Suppressor macrophage treated with lipopolysaccharide for 4 hours (primary cell): ENCODE data around the gene PSMB1.
"Not testable (repeated sequence)": the region's sequence is repeated elsewhere in the genome, so short reads cannot be mapped to it uniquely, and the experiment has no call there.

Experiments used
- DNase-seq: peaks from one replicate; pipeline ENCODE4 v3.0.0-alpha.2; 2020

Gene PSMB1

DNA sequence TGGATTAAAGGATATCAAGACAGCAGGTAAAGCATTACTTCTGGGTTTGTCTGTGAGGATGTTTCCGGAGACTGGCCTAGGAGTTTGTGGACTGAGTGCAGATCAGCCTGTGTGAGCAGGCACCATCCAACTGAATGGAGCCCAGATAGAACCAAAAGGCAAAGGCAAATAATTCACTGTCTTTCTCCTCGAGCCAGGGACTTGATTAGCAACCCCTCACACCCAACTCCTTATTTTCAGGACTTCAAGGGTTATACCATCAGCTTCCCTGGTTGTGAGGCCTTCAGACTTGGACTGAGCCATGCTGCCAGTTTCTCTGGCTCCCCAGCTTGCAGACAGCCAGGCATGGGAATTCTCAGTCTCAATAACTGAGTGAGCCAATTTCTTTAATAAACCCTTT lies 19.3 kb downstream of the PSMB1 start:
- DNase-seq = no peak

DNA sequence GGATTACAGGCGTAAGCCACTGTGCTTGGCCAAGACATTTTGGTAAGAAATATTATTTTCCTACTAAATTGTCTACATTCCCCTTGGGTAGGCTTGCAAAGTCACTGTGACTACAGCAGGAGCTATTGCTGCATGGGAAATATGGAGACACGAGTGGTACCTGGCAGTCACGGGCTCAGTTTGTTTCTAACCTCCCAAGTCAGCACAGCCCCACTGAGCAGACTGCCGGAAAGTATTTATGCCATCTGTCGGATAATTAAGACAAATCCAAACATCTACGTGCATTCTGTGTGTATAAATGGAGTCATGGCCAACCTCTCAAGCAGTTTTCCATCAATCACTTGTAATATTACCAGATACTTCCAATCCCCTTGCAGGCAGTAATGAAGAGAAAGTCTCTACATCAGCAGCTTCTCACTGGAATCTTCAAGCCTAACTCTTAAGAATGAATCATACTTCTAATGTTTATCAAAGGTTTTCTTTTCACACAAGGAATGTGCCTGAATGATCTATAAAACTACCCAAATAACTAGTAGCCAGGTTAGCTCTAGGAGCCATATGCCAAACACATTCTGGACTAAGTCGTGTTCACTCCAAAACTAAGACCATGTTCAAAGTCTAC lies 20.1 kb downstream of the PSMB1 start:
- DNase-seq = no peak

DNA sequence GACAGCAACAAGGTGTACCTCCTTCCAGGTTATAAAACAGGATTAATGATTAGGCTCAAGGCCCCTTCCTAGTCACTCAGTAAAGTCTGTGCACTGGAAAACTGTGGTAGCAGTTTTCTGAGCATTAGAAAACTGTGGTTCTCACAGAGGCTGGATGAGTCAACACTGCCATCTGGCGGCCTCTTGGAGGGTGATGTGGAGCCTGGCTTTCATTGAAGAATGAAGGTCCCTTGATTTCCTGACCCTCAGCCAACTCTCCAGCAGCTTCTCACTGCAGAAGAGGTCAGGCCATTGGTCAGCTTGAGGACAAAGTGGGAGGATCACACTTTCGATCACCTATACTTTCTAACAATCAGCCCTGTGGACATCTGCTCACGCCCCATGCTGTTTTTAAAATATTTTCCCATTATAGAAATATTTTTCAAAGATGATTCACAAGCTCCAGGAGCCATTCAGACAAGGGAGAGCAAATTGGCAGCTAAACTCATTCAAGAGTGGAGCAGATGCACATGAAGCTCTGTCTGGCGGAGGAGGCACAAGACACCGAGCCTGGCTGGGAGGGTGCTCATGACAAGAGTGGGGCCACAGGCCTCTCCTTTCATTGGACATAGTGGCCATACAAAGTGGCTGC lies 23.2 kb downstream of the PSMB1 start:
- DNase-seq = peak; percentile 69

DNA sequence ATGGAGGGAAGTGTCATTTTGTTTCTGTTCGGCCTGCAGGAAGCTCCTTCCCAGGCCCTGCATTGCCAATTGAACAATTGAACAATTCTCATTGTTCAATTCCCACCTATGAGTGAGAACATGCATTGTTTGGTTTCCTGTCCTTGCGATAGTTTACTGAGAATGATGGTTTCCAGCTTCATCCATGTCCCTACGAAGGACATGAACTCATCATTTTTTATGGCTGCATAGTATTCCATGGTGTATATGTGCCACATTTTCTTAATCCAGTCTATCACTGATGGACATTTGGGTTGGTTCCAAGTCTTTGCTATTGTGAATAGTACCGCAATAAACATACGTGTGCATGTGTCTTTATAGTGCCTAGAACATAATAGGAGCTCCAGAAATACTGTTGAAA lies 25.1 kb downstream of the PSMB1 start:
- not testable (repeated sequence) for DNase-seq

DNA sequence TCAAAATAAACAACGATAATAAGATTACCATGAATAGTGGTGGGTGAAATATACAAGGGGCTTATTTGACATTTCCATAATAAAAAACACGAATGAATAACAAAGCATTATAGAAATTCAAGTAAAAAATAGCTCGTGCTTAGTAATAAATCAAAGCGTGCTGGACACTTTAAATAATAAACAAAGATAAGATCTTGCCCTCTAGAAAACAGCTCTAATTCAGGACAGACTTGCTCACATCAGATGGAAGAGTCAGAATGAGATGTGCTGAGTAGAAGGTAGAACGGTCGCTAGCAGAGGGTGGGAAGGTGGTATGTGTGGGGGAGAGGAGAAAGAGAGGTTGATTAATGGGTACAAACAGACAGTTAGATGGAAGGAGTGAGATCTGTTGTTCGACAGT lies 27.3 kb downstream of the PSMB1 start:
- no peak for DNase-seq

DNA sequence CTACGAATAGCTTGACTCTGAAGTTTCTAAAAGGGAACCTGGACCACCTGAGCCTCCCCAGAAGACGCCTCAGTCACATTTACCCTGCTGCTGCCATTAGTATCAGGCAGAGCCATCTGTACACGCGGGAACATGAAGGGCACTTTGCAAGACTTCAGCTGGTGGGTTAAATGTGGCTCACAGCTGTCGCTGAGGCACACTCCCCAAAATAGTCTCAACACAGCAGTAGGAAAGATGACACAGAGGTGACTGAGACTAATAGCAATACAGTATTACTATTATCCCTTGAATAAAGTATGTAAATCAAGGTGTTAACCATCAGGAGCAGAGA lies 29.0 kb downstream of the PSMB1 start:
- DNase-seq = no peak

DNA sequence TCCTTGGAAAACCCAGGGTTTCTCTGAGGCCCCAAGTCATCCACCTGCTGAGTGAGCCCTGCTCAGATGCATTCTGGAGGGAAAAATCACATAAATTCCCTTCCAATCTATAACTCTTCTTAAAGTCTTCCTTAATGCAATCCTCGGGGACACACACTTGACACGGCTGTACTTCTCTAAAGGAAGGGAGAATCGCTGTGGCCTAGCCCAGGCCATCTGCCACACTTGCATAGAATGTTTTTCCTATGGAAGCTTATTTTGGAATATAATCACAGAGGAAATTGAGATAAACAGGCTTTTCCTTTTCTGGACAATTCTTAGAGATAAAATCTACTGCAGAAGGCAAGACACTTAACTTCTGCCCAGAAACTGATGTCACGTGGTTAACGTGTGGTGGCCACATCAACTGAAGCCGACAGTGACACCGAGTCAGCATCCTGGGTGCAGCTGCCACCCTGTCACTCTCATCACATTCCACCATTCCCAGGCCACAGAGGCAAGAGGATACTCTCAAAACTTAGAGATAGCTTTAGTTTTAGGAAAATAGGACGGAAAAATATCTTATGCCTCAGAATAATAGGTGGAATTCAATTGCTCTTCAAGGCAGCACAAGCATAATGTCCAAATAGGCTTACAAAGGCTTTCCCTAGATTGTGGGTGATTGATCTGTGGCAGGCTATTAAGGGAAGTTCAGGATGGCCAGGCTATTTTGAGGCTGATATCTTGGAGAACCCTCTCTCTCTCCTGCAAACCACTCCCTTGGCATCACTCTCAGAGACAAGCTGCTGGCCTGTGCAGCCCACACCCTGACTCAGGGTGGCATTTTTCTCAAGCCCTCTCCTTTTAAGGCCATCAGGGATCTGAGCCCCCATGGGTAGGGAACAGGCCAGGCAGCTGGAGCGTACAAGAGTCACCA lies 29.6 kb downstream of the PSMB1 start:
- DNase-seq = no peak

DNA sequence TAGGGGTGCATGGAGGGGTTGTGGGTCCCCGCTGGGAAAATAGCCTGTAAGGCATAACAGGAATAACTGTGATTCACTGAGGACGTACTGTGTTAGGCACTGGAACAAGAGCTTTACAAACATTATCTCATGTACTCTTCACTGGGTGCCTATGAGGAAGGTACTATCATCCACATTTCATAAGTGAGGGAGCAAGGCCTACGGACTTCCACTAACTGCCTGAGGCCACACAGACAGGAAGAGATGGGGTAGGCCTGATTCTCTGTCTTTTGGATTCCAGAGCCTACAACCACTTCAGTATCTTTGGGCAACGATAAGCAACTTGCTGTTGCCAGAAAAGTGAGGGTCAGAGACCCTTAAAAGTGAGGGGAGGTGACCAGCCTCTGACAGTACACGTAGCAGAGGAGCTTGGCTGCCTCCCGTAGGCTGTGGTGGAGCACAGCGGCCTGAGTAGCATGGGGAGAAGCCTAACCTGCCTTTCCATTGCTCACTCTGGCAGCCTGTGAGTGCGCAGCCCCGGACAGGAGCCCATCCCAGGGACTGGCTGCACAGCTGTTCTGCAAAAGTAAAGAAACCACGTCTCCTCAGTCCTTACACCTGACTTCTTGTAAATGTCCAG lies 30.4 kb downstream of the PSMB1 start:
- no peak for DNase-seq

DNA sequence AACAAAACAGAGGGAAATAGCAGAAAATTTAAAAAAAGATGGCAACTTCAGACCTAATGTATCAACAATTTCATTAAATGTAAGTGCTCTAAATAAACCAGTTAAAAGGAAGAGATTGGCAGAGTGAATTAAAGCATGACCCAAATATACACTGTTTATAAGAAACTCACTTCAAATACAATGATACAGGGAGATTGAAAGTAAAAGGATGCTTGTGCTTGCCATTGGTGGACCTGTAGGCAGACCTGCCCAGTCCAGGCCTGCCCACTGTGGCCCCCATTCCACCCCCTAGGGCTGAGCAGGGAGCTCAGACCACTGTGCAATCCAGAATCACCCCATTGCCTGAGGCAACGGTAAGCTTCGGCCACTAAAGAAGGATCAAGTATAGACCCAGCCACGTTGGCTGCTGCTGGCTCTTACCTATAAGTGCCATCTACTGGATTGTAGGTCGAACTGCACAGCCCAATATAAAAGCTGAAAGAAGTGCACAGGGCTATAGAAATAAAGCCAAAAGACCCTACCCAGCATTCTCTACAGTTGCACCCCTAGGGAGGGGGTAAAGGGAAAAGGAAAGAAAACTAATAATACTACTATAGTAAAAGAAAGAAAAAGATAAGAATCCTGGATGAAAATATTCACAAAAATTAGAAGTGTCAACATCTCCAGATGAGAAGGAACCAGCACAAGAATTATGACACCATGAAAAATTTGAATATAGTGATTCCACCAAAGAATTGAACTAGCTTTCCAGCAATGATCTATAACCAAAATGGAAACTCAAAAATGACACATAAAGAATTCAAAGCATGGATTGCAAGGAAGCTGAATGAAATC lies 36.1 kb downstream of the PSMB1 start:
- peak; percentile 59 for DNase-seq

DNA sequence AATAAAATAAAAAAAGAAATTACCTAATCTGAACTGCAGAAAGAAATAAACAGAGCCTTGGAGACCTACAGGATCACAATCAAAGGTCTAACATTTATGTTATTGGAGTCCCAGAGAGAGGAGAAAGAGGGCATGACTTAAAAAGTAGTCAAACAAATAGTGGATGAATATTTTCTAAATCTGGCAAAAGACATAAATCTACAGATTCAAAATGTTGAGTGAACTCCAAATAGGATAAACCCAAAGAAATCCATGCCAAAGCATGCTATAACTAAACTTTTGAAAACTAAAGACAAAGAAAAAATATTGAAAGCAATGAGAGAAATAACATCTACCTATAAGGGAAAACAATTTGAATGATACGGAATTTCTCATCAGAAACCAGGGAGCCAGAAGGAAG lies 38.2 kb downstream of the PSMB1 start:
- no peak for DNase-seq

DNA sequence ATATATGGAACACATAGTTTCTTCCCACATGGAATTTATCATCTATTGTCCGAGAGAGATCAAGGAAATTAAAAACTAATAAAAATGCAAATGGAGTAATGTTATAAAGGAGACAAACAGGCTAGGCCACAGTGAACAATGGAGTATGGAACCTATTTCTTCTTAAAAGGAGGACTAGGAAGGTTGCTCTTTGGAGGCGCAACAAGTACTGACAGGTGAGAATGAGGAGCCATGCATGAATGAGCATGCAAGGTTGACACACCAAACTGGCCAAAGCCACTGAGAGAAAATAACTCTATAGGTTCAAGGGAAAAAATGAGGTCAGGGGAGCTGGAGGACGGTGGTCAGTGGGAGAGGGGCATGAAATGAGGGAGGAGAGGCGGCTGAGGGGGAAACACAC lies 40.9 kb downstream of the PSMB1 start:
- DNase-seq = no peak

DNA sequence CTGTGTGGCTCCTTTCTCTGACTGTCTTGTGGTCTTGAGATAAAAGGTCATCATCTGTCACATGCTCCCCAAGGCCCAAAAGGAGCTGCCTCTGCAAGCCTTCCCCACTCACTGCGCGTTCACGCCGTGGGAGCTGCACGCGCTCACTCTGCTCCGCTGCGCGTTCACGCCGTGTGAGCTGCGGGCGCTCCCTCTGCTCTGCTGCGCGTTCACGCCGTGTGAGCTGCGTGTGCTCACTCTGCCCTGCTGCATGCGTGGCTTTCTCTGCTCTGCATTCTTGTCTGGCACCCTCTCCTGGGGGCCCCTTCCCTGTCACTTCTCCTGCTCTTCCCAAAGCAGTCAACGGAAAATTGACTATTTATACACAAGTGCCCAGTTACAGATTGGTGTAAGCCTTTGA lies 42.5 kb downstream of the PSMB1 start:
- DNase-seq = no peak

DNA sequence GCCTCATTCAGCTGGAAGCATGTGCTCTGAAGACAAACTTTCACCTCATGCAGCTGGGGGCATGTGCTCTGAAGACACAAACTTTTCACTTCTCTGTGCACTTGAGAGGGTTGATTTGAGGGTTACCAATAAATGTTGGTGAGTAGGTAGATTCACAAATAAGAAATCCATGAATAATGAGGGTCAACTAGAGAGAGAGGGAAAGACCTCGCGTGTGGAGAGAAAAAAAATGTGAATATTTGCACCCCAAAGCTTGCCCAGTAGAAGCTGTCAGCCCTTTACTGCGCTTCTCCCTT lies 43.4 kb downstream of the PSMB1 start:
- DNase-seq = no peak

DNA sequence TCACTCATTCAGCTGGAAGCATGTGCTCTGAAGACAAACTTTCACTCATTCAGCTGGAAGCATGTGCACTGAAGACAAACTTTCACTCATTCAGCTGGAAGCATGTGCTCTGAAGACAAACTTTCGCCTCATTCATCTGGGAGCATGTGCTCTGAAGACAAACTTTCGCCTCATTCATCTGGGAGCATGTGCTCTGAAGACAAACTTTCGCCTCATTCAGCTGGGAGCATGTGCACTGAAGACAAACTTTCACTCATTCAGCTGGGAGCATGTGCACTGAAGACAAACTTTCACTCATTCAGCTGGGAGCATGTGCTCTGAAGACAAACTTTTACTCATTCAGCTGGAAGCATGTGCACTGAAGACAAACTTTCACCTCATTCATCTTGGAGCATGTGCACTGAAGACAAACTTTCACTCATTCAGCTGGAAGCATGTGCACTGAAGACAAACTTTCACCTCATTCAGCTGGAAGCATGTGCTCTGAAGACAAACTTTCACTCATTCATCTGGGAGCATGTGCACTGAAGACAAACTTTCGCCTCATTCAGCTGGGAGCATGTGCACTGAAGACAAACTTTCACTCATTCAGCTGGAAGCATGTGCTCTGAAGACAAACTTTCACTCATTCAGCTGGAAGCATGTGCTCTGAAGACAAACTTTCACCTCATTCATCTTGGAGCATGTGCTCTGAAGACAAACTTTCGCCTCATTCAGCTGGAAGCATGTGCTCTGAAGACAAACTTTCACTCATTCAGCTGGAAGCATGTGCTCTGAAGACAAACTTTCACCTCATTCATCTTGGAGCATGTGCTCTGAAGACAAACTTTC lies 44.0 kb downstream of the PSMB1 start:
- DNase-seq = not testable (repeated sequence)

DNA sequence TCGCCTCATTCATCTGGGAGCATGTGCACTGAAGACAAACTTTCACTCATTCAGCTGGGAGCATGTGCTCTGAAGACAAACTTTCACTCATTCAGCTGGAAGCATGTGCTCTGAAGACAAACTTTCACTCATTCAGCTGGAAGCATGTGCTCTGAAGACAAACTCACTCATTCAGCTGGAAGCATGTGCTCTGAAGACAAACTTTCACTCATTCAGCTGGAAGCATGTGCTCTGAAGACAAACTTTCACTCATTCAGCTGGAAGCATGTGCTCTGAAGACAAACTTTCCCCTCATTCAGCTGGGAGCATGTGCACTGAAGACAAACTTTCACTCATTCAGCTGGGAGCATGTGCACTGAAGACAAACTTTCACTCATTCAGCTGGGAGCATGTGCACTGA lies 44.8 kb downstream of the PSMB1 start:
- not testable (repeated sequence) for DNase-seq

DNA sequence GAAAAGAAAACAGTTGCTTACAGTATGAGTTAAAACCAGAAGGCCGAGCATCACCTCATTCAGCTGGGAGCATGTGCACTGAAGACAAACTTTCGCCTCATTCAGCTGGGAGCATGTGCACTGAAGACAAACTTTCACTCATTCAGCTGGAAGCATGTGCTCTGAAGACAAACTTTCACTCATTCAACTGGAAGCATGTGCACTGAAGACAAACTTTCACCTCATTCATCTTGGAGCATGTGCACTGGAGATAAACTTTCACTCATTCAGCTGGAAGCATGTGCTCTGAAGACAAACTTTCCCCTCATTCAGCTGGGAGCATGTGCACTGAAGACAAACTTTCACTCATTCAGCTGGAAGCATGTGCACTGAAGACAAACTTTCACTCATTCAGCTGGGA lies 45.4 kb downstream of the PSMB1 start:
- not testable (repeated sequence) for DNase-seq

DNA sequence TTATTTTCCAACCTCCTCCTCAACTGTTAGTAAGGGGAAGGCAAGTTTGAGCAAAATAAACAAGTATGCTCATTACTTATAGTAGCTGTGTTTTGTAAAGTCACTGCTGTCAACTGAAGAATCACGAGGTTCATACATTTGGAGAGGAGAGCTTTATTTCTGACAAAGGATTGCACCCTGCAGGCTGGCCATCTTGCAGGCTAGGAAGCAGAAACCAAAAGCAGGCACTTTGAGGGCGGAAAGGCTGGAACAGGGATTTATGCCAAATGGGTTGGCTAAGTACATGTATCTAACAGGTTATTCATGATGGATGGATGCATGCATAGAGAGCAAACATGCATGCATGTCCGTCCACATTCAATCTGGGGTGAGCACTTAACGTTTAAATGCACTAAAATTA lies 46.7 kb downstream of the PSMB1 start:
- DNase-seq = no peak

DNA sequence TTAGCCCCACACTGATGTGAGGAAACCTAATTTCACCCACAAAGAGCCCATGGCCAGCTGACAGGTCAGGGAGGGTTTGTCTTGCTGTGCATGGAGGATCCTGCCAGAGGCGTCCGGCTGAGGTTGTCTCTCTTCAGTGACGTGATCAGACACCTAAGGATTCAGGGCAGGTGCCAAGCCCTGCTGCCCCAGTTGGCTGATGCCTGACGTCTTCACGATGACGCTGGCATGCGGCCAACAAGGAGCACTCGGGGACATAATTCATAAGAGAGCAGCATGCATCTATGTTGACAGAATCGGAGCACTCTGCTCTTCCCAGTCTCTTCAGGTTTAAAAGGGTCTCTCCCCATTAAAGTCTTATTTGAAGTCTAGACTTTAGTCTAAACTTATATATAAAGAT lies 47.8 kb downstream of the PSMB1 start:
- DNase-seq = no peak

DNA sequence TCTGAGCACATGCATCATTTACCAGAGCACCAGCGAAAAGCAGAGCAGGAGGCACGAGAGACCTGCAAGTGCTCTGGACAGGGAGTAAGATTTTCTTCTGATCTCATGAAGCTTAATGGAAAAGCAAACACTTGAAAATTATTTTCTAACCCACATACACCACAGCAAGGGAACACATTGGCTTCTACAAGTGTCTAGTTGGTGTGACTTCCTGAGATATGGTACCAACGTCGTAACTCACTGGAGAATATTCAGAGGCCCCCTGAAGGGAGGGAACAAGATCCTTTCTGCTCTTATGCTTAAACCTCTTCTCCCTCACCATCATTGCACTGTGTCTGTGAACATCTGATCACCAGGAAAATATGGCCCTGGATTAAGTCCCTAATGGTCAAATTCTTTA lies 48.6 kb downstream of the PSMB1 start:
- DNase-seq = no peak

DNA sequence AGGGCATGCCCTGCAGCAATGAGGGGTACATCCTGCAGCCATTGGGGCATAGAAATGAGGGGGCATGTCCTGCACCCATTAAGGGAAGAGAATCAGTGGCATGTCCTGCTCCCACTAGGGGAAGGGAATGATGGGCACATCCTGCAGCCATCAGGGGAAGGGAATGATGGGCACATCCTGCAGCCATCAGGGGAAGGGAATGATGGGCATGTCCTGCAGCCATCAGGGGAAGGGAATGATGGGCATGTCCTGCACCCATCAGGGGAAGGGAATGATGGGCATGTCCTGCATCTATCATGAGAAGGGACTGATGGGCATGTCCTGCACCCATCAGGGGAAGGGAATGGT lies 49.7 kb downstream of the PSMB1 start:
- DNase-seq = no peak

DNA sequence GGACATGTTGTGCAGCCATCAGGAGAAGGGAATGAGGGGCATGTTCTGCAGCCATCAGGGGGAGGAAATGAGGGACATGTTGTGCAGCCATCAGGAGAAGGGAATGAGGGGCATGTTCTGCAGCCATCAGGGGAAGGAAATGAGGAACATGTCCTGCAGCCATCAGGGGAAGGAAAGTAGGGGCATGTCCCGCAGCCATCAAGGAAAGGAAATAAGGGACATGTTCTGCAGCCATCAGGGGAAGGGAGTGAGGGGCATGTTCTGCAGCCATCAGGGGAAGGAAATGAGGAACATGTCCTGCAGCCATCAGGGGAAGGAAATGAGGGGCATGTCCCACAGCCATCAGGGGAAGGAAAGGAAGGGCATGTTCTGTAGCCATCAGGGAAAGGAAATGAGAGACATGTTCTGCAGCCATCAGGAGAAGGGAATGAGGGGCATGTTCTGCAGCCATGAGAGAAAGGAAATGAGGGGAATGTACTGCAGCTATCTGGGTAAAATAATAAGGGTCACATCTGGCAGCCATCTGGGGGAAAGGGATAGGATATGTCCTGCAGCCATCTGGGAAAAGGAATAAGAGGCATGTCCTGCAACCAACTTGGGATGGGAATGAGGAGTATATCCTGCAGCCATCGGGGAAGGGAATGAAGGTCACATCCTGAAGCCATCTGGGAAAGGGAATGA lies 50.2 kb downstream of the PSMB1 start:
- DNase-seq = not testable (repeated sequence)

DNA sequence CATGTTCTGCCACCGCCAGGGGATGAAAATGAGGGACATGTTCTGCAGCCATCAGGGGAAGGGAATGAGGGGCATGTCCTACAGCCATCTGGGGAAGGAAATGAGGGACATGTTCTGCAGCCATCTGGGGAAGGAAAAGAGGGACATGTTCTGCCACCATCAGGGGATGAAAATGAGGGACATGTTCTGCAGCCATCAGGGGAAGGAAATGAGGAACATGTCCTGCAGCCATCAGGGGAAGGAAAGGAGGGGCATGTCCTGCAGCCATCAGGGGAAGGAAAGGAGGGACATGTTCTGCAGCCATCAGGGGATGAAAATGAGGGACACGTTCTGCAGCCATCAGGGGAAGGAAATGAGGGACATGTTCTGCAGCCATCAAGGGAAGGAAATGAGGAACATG lies 50.8 kb downstream of the PSMB1 start:
- not testable (repeated sequence) for DNase-seq
